T-helper 9 cell (primary cell): ENCODE results near the gene ASB13.

Source experiments
- DNase-seq: peaks from one replicate; pipeline ENCODE4 v3.0.0-alpha.2; 2020
- total RNA-seq, 2 donors: gene quantifications; one replicate each; lab custom pipeline; 2026; lab: John Stamatoyannopoulos, UW

The ASB13 gene
- total RNA-seq = 3.6 to 15.0 reads per million in 2 donors

DNA sequence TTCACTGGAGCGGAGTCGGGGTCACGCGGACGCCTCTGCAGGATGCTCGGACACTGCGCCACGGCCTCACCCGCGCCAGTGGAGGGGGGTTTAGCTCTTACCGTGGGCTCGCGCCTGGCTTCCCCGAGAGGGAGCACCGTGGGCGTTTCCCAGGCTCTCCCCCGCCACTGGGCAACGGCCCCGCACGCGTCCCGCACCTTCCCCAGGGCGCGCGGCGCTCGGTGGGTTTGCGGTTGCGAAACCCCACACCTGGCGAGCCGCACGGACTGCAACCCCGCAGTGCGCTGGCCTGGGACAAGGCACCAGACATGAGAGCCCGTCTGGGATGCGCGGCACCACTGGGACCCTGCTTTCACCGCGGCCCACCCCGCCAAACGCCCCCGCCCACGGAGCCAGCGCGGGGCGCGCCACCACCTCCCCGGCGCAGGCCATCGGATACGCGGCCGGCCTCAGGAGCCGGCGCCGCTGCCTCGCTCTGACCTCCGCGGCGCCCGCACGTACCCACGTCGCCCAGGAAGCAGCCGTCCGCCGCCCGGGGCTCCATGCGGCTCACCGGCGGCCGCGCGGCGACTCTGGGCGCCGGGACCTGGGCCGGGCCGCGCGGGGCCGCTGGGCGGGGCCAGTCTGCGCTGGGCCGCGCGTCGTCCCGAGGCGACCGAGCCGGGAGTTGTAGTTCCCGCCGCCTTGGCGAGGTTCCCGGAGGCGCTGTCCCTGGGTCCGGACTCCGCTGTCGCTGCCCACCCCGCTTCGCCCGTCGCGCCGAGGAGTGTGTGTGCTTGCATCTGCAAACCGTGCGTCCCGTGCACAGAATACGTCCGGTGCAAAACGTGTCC lies at the start of gene ASB13:
Gene ASB13, minus strand, starts transcription at position 588 of the 833 bp plus-strand sequence. Its CDS starts 44 bp downstream, at position 544.
- DNase-seq = peak; percentile 25

GRCh38 chr10:5711642-5712041 lies 45.2 kb upstream of the ASB13 start:
- no peak for DNase-seq

DNA sequence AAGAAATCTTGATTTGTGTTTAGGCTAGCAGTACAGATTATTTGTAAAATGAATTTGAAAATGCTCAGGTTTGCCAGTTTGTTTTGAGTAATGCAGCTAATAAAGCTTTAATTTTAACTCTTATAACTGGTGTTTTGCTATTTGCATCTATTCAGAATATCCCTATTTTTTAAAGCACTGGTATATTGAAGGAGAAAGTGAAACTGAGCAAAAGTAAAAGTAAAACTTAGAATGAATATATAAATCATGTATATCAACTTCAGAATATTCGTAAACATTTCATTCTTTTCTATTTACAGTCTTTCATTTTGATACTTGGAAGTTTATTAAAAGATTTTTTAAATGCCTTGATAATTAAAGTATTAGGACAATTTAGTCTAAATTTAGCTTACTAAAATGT lies 44.5 kb upstream of the ASB13 start:
- no peak for DNase-seq

GRCh38 chr10:5709865-5710264 lies 43.5 kb upstream of the ASB13 start:
- no peak for DNase-seq

- DNase-seq = no peak
These were observed 42.0 kb upstream of the ASB13 start for GRCh38 chr10:5708356-5708755.

- DNase-seq = no peak
These were observed 31.7 kb upstream of the ASB13 start for GRCh38 chr10:5698062-5698461.

GRCh38 chr10:5697342-5697741 lies 30.9 kb upstream of the ASB13 start:
- no peak for DNase-seq

- DNase-seq = no peak
These were observed 28.2 kb upstream of the ASB13 start for GRCh38 chr10:5694573-5694972.

DNA sequence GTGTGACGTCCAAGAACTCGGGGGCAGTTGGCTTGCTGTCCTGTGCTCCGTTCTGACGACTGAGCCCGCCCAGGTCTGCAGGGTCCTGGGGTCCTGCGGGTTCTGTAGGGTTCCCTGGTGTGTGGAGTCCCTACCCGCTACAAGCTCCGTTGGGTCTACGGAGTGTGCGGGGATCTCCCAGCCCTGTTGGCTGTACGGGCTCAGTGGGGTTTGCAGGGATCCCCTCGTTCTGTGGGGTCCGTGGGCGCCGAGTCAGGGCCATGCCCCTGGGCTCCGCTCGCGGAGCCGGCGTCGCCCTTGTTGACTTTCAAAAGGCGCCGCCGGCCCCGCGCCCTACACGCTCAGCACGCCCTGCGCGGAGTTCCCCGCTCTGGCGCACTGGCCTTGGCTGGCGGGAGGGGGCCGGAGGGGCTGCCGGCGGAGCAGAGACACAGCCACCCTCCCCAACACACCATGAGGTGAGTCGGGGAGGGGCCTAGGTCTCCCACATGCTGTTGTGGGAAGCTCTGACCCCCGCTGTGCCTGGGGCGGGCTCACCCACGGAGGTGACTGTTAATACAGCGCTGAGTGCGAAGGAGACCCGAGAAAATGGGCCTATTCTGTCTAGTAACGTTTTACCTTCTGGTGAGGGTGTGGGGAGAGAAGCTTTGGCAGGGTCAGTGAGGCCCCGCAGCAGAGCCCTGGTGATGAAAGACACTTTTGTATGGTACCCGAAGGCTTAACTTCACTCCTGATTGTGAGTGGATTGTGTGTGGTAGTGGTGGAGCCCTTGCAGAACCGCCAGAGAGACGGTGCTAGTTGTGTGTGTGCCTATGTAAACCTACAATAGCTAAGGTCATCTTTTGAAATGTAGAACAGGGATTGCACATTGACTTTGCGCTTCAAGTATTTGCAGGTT lies 26.3 kb upstream of the ASB13 start:
- peak; percentile 51 for DNase-seq

GRCh38 chr10:5691786-5692185 lies 25.4 kb upstream of the ASB13 start:
- DNase-seq = no peak

DNA sequence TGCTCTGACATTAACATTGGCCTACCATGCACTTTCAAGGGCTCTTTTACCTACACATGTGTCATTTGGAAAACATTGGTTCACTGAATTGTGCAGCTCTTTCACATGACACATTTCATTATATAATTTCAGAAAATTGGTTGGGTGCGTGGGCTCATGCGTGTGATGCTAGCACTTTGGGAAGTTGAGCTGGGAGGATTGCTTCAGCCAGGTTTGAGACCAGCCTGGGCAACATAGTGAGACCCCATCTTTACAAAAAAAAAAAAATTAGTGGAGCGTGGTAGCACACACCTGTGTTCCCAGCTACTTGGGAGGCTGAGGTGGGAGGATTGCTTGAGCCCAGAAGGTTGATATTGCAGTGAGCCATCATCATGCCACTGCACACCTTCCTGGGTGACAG lies 22.2 kb upstream of the ASB13 start:
- no peak for DNase-seq

DNA sequence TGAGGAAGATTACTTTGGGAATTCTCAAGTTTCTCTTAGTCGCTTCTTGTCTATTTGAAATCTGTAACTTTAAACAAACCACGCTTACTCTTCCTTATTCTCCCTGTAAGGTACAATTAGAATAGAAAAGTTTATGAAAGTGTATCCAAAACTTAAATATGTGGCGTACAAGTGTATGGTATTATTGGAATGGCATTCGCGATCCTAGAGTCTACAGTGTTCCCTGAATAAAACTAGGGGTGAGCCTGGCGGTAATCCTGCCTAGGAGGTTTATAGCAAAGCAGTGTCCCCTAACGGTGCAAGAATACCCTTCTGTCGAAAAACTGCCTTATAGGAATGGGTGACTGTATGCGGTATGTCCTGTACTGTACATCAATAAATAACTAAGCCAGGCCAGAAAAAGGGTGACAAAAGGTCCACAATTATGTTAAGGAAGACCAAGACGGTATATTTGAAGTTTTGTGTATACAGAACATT lies 19.4 kb upstream of the ASB13 start:
- DNase-seq = no peak

DNA sequence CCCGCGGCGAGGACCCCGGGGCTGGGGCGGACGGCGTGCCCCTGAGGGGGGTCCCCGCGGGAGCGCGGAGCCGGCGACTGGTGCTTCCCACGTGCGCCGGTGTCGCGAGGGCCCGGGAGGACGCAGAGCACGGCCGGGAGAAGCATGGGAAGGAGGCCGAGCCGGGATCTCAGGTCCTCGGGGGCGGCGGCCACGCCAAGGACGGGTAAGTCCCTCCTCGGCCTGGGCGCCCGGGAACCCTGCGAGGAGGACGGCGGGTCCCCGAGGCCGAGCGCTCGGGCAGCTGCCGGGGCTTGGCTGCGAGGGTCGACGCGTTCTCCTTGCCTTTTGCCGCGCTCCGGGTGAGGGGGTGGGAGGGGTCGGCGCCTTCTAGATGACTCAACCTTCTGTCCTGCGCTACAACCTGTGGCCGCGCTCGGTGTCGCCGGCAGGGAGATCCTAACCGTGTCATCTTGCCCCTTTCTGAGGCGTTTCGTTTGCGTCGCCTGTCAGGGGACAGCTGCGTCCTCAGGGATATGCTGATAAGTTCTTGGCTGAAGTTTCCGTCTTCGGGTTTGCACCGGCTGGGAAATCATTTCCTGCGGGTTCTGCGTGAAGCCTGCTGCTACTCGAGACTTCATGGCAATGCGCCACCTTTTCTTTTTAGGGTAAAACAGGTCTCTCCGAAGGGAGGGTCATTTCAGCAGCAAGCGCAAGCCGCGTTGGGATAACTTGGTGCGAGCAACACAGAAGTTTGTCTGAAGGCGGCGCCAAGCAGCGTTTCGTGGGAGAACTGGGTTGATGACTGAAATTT lies 18.8 kb upstream of the ASB13 start:
- DNase-seq = peak; percentile 66

DNA sequence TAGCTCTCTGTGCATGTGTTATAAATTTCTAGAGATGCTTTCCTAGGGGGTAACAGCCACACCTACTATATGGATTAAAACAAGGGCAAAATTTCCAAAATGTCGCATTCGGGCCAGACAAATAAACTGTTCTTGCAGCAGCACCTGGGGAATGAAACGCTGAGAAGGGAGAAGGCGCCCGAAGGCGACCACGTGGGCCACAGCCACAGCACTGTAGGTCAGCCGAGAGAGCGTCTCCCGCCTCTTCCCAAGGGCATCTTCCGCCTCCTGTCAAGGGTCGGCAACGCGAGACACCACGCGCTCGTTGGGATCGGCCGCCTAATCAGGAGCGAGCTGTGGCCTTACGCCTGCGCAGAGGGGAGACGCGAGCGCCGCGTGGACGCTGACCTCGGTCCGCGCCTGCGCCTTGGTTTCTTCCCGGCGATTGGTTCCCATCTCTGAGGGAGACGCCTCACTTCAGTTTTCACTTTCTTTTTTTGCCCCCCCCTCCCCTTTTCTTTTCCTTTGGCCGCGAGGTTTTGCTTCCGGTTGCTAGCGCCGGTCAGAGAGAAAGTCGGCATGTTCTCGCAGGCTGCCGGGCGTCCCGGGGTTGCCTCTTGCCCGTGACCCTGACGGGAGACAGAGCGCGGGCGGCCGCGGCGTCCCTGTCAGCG lies 18.0 kb upstream of the ASB13 start, which contains the start of gene TASOR2:
Gene TASOR2, plus strand, starts transcription at position 521 of the 653 bp plus-strand sequence. CDS start 35,805 bp downstream, outside the sequence.
- peak; percentile 95 for DNase-seq

GRCh38 chr10:5683065-5683464 lies 16.7 kb upstream of the ASB13 start:
- DNase-seq = no peak

DNA sequence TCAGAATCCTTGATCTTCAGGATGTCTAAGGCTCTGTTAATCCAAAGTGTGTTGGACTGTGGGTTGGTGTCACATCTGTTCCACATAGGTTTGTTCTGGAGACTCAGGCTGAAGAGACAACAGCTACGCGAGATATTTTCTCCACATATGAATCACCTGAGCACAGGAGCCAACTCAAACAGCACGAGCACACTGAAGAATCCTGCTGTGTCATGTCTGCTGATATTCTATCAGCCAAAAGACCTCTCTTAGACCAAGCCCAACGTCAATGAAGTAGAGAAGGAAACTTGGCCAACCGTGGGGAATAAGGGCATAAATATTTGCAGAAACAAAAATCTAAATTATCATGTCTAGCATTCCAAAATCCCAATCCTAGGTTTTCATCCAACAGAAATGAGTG lies 15.5 kb upstream of the ASB13 start:
- DNase-seq = no peak

DNA sequence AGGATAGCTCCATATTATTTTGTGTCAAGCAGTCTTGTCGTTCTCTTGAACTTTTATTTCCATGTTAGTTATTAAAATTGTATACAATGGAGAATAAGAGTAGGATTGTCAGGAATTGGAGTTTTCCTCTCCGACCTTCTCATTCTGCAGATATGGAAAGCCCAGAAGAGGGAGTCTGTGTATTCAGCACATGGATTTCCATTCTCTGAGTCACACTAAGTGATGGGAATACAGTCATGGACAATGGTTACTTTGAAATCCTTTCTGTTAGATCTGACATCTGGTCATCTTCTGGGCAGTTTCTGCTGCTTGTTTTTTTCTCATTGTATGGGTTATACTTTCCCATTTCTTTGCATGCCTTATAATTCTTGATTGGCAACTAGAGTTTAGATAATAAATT lies 13.2 kb upstream of the ASB13 start:
- DNase-seq = no peak

DNA sequence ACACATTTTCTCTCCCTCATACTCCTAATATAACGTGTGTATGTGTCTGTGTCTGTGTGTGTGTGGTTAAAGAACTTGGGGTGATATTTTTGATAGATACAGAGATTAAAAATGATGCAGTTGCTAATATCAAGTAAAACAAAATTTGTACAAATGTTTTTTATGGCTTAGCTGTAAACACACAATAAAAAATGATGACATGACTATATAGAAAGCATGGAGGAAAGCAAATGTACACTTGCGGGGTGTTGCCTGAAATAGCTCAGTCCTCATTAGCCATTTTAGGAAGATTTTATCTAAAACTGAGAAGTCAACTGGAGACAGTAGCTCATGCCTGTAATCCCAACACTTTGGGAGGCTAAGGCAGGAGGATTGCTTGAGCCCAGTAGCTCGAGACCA lies 12.6 kb upstream of the ASB13 start:
- DNase-seq = no peak

GRCh38 chr10:5678397-5679036 lies 12.1 kb upstream of the ASB13 start:
- DNase-seq = no peak

GRCh38 chr10:5670662-5671375 lies 4.4 kb upstream of the ASB13 start:
- DNase-seq = no peak

DNA sequence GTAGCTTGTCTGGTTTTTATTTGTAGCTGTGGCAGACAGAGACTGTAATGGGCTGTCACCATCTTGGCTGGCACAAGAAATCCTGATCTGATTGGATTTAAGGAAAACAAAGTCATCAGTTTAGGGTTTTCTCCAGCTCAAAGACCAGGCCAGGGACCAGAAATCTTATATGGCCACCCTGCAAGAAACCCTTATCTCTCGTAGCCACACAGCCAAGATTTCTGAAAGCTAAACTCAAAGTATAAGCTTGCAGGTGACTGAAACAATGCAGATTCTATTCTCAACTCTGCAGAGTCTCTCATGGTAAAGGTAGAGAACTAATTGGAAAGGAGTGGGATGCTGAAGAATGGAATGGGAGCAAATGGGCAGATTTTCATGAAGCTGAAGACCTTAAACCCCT lies 3.2 kb upstream of the ASB13 start:
- DNase-seq = no peak
